HG03571 (cell line): ENCODE data around the gene PPT2.
"Not testable (repeated sequence)": the region's sequence is repeated elsewhere in the genome, so short reads cannot be mapped to it uniquely, and the experiment has no call there.

ENCODE experiments used
- ATAC-seq: cut with Tn5 transposase; IDR thresholded peaks from one replicate; pipeline ENCODE4 v1.9.1; 2021; ENCODE audit not compliant: unreplicated experiment

The PPT2 gene

GRCh38 chr6:32203426-32204267 lies 49.7 kb downstream of the PPT2 start:
- no peak for ATAC-seq

- ATAC-seq = no peak
Measured at GRCh38 chr6:32204268-32204715, 50.4 kb downstream of the PPT2 start.

- ATAC-seq = no peak
Measured at GRCh38 chr6:32208996-32209395, 55.1 kb downstream of the PPT2 start.

GRCh38 chr6:32210191-32210601 lies 56.3 kb downstream of the PPT2 start:
- no peak for ATAC-seq

- ATAC-seq = not testable (repeated sequence)
Measured at GRCh38 chr6:32211432-32211831, 57.5 kb downstream of the PPT2 start.

GRCh38 chr6:32212076-32212760 lies 58.3 kb downstream of the PPT2 start:
- ATAC-seq = no peak
